PC-3 (cell line): ENCODE data around the gene CDKL2.

ENCODE experiments used
- CTCF ChIP-seq: fragments of 300-600 bp; sonication (generic); conservative IDR thresholded peaks from 2 replicates; pipeline ENCODE4 v1.5.1; 2017; ENCODE audit warnings: antibody characterized with exemption, low read depth, mild to moderate bottlenecking, low read length
- EZH2 ChIP-seq: fragments of 300-600 bp; sonication (generic); IDR thresholded peaks from one replicate; pipeline ENCODE4 v1.6.1; 2017; ENCODE audit warnings: antibody characterized with exemption, mild to moderate bottlenecking, low read length; ENCODE audit not compliant: unreplicated experiment
- EZH2phosphoT487 ChIP-seq: fragments of 300-600 bp; sonication (generic); IDR thresholded peaks from 2 replicates; pipeline ENCODE4 v1.6.1; 2018; ENCODE audit warnings: mild to moderate bottlenecking, antibody characterized with exemption, low read length, borderline replicate concordance

- TF ChIP-seq CTCF, result no peak
- TF ChIP-seq EZH2, result no peak
- TF ChIP-seq EZH2phosphoT487, result no peak
These were observed 85.5 kb downstream of the CDKL2 start for GRCh38 chr4:75544870-75545269.
